HG03175 (cell line): ENCODE measurements around the gene RPGR.
A peak's percentile ranks its signal among the peaks of the same experiment; 100 is the strongest.

ENCODE experiments used
- ATAC-seq: cut with Tn5 transposase; IDR thresholded peaks from one replicate; pipeline ENCODE4 v1.9.1; 2021; ENCODE audit warnings: mild to moderate bottlenecking, moderate library complexity; ENCODE audit not compliant: unreplicated experiment

Gene RPGR

GRCh38 chrX:38332505-38332904, 5.2 kb upstream of the RPGR start:
- peak; percentile 69 for ATAC-seq

DNA sequence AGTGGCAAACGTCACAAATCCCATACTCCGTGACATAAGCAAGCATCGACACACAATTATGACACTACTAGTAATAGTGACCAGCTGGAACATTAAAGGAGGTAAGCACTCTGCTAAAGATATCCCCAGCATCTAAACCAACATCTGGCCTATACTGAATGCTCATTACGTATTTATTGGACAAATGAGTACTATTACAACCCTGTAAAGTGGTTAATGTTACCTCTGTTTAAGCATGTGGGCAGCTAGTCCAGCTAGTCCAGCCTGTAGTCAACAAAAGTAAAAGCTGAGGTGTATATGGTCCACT, 419 bp upstream of the RPGR start:
- ATAC-seq: no peak

- ATAC-seq: no peak
Observed at GRCh38 chrX:38326086-38326485, 1.2 kb downstream of the RPGR start.

GRCh38 chrX:38320819-38321218, 6.5 kb downstream of the RPGR start:
- ATAC-seq: no peak

- ATAC-seq: no peak
Observed at GRCh38 chrX:38318606-38319005, 8.7 kb downstream of the RPGR start.

GRCh38 chrX:38318196-38318595, 9.1 kb downstream of the RPGR start:
- ATAC-seq: no peak

DNA sequence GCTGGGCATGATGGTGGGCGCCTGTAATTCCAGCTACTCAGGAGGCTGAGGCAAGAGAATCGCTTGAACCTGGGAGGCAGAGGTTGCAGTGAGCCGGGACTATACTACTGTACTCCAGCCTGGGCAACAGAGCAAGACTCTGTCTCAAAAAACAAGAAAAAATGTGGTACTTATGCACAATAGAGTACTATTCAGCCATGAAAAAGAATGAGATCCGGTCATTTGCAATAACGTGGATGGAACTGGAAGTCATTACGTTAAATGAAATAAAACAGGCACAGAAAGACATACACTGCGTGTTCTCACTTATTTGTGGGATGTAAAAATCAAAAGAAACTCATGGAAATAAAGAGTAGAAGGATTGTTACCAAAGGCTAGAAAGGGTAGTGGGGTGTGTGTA, 12.1 kb downstream of the RPGR start:
- no peak for ATAC-seq

DNA sequence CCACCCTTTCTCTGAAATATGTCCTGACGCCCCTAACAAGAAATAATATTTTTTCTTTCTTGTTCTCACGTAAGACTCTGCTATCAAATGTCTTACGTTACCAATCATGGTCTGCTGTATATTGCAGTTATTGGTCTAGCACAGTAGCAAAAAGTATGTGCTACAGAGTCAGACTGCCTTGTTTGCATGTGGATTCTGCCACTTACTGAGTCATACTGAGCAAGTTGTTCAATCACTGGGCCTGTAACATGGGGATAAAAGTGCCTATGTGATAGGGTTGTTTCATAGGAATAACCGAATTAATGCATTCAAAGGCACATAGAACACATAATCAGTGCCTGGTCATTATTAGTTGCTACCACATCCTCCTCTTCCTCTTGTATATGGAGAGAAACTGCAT, 14.1 kb downstream of the RPGR start:
- ATAC-seq: no peak

- ATAC-seq: no peak
Observed at GRCh38 chrX:38312436-38312835, 14.9 kb downstream of the RPGR start.

GRCh38 chrX:38311743-38312142, 15.6 kb downstream of the RPGR start:
- no peak for ATAC-seq

DNA sequence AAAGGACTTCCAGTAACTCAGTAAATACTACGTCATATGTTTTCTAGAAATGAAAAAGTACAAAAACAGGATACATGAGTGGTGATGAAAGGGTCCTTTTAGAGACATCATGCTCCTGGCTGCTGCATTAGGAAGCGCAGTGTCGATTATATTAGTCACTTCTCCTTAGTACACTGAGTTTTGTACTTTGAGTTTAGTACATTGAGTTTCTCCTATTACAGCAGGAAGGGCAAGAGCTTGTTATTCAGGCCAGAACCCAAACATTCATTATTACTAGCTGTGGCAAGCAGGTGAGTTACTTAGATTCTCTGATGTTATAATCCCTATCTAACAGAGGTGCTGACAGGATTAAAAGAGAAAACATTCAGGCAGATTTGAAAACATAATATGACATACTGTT, 21.3 kb downstream of the RPGR start:
- ATAC-seq: no peak

GRCh38 chrX:38304010-38304409, 23.3 kb downstream of the RPGR start:
- ATAC-seq: no peak

DNA sequence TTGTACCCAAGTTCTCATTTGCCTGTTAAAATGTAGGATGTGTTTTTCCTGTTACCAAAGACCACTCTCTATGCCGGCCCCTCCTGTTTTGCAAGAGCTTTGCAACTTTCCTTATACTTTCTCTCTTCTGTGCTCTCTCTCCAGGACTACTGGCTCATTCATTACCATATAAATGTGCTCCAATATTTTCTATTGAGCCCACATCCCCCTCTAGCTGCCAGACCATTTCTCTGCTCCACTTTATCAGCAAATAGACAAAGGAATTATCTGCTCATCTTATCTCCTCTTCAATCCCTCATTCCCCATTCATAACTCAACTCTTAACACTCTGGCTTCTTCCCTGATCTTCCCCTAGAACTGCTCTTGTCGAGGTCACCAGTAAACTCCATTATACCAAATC, 33.6 kb downstream of the RPGR start:
- ATAC-seq: no peak

DNA sequence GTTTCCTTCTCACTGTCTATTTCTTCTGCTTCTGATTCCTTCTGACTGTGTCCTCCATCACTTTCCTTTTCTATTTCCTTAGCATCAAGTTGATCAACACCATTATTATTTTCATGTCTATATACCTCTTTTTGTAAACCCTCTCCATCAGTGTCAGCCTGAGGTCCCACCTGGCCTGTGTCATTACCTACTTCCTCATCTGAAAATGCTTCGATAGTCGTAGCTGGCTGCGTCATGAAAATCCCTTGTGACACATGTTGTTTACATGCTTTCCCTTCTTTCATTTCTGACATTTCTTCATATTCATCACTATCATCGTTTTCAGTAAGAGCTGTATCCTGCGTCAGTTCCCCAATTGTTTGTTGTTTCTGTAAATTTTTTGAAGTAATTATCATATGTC, 39.6 kb downstream of the RPGR start:
- ATAC-seq: no peak

GRCh38 chrX:38285649-38286048, 41.7 kb downstream of the RPGR start:
- no peak for ATAC-seq

DNA sequence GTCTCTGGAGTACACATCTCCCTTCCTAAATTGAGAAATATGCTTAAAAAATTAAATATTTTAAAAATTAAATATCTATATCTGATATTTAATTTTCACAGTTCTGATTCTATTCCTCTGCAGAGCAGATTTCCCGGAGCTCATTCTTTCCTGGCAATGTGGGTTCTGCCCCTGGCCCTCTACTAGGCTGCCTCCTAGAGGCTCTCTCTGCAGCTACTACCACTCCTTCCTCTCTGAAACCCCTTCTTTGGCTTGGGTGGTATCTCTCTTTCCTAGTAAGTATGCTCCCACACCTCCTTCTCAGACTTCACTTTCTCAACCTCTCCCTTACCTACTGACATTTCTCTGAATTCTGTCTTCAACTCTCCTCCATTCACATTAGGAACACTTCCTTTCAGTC, 45.3 kb downstream of the RPGR start:
- no peak for ATAC-seq

DNA sequence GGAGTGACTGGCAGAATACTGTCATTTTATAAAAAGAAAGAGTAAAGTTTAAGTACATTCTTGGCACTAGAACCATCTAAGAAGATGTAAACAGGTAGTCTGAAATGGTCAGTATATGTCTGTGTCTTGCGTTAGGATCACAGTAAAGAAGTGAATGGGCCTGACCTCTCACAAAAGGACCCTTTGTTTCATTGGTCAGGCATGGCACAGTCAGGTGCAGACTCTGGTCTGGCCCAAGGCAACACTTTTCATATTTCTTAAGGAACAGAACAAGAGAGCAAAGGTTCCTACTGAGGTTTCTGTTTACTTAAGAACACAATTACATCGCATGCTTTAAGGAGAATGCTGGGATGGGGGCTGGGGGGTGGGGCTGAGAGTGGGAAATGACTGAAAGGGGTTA, 48.1 kb downstream of the RPGR start:
- ATAC-seq: no peak

DNA sequence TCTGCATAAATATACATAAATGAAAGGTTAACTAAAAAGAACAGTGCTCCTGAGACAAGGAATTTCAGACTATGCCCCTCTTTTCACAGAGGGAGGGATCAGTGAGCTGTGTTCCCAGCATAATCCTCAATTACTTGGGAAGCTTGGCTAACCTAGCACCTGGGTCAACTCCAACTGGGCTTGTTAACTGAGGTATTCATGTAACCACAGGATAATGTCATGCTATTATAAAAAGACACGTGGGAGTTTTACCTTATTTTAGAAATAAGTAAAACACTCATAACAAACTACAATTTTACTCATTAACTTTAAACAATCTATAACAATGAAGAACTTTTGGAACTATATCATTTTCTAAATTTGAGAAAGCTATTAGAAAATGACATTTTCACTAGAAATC, 48.6 kb downstream of the RPGR start:
- no peak for ATAC-seq

DNA sequence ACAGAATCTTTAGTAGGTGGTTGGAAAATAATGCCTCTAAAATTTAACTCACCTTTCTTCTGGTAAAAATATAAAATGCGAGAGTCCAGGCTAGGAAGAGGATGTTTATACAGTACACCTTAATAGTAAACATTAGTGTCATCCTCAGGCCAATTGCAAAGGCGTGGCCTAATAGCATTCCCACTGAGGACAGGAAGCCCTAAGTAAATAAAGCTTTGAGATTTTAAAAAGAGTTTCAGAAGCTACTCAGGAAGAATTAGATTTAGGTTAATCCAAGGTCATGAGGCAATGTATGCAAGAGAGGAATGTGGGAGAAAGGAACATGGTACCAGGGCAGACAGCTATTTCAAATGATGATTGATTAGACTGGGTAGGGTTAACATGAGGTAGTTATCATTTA, 49.5 kb downstream of the RPGR start:
- ATAC-seq: no peak

- no peak for ATAC-seq
Observed at GRCh38 chrX:38277136-38277535, 50.2 kb downstream of the RPGR start.

- ATAC-seq: no peak
Observed at GRCh38 chrX:38276089-38276488, 51.2 kb downstream of the RPGR start.

DNA sequence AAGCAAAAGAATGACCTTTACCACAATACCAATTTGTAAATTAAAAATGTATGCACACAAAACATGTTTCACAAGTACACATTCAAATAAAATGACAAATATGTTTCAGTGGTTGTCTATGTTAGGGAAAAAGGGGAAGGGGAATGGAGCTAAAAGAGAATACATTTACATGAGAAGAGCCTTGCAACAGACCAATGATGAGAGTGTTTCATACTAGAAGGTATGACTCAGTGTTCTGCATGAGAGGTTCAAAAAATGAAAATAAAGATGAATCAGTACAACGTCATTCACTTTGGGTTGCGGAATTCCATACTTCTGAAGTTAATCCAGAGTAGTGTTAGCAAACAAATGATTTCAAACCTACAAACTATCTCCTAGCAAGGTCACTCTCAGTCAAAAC, 51.7 kb downstream of the RPGR start:
- no peak for ATAC-seq

- peak; percentile 56 for ATAC-seq
Observed at GRCh38 chrX:38273453-38273852, 53.9 kb downstream of the RPGR start.

GRCh38 chrX:38271154-38271716, 56.1 kb downstream of the RPGR start:
- ATAC-seq: peak; percentile 81
